Left lung (tissue), 10 donors: Measurements from ENCODE around the gene IFITM1. TPM values are rescaled to one million over a fixed set of nuclear protein-coding genes. Genes with fewer than 3 reads are reported as not detected.
"Not testable (repeated sequence)": the region's sequence is repeated elsewhere in the genome, so short reads cannot be mapped to it uniquely, and the experiment has no call there.

Experiments used
- ATAC-seq: fragments of 200-7000 bp; cut with Tn5 transposase; one replicate; pipeline ENCODE4 v1.9.1; 2020; ENCODE audit warnings: moderate library complexity
- DNase-seq, 4 donors: peaks; one replicate each; pipeline ENCODE4 v3.0.0-alpha.2; 2013 to 2020
- H3K27ac ChIP-seq, 2 donors: fragments of 200-600 bp; sonication (generic) in 1 of 2; one replicate each; pipeline versions ENCODE4 v1.5.0 to v1.8.0; 2020 to 2021
- H3K27me3 ChIP-seq, 2 donors: fragments of 200-600 bp; sonication (generic) in 1 of 2; one replicate each; pipeline versions ENCODE4 v1.5.0 to v1.8.0; 2020 to 2021
- H3K36me3 ChIP-seq, 2 donors: fragments of 200-600 bp; sonication (generic) in 1 of 2; one replicate each; pipeline versions ENCODE4 v1.5.0 to v1.8.0; 2020 to 2021
- H3K4me1 ChIP-seq, 2 donors: fragments of 200-600 bp; one replicate each; pipeline ENCODE4 v1.8.0; 2021
- H3K4me3 ChIP-seq, 2 donors: fragments of 200-600 bp; sonication (generic) in 1 of 2; one replicate each; pipeline versions ENCODE4 v1.5.0 to v1.8.0; 2020 to 2021; ENCODE audit warnings: mild to moderate bottlenecking in 1 of 2
- H3K9me3 ChIP-seq, 2 donors: fragments of 200-600 bp; sonication (generic) in 1 of 2; one replicate each; pipeline versions ENCODE4 v1.5.0 to v1.8.0; 2020 to 2021
- intact Hi-C, 2 donors: fragments of 100-400 bp; cut with DNase I; formaldehyde crosslinking; loops; one replicate each; pipeline versions ENCODE4 v1.11.2 to v1.14.2; 2022
- polyA plus RNA-seq, 6 donors: library from polyadenylated mRNA; unstranded; fragments of 120-200 nt; gene quantifications; one replicate each; pipeline ENCODE4 v1.2.1, GENCODE V29; 2013; ENCODE audit not compliant: insufficient read length in 6 of 6
- total RNA-seq, 2 donors: library from RNA; stranded (reverse); fragmentation: NEBNext Ultra II Directional; extraction: Animal tissue kit (Norgen Biotek cat#: 25700); gene quantifications; one replicate each; pipeline ENCODE4 v1.2.1, GENCODE V29; 2021
- TF ChIP-seq, protein P1 (sequence below), 2 donors: fragments of 200-600 bp; sonication (generic) in 1 of 2; IDR thresholded peaks; one replicate each; pipeline versions ENCODE4 v1.5.0 to v1.8.0; 2021; ENCODE audit warnings: antibody characterized with exemption in 2 of 2
- donor health status: DM: no; HTN: yes; CAD: no.
- donor health status: DM: no; HTN: no; CAD: no.

Gene IFITM1
- total and polyA plus RNA-seq, 8 donors = 6.3 to 149 (median 14.5) TPM

DNA sequence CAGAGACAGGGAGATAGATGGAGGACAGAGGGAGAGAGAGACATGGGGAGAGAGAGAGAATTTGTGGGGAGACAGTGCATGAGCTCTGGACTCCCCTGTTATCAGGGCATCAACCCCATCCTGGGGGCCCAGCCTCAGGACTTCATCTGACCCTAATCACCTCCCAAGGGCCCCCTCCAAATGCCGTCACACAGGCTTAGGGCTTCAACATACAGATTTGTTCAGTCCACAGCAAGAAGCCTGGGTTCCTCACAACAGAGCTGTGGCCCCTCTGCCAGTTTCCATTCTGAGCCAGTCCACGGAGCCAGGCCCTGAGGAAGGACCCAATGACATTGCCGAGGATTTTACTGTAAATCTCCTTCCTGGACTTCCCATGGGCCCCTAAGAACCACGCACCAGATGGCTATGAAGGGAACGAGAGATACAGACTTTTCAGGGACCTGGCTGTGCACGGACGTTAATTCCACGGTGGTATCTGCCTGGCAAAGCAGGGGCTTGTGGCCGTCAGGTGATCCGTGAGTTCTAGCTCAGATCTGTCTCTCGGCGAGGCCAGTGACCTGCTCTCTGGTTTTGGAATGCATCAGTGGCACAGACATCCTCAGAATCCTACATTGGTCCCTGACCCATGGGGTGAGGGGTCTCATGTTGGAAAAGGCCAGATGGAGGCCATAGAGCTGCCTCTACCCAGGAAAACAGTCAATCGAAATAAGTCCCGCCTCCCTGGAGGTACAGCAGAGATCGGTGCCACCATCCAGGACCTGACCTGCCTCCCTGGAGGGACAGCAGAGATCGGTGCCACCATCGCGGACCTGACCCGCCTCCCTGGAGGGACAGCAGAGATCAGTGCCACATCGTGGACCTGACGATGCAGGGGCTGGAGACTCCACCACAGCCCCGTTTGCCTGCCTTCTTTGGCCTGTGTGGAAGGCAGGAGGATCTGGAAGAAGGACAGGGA, 46.8 kb downstream of the IFITM1 start:
- Histone ChIP-seq H3K27ac (no peak overlapping the region), H3K27me3 (peaks cover 5 to 17% of the 10 kb centered on the region in 2 donors), H3K9me3 (peaks cover 0 to 12% of the 10 kb centered on the region in 2 donors), H3K36me3 (no peaks in the 10 kb centered on the region), H3K4me3 (no peak overlapping the region), H3K4me1 (peaks cover 2 to 3% of the 10 kb centered on the region in 2 donors)
- DNase-seq = peak in 1 of 4 donors; percentile 72
- TF ChIP-seq, protein P1, sequence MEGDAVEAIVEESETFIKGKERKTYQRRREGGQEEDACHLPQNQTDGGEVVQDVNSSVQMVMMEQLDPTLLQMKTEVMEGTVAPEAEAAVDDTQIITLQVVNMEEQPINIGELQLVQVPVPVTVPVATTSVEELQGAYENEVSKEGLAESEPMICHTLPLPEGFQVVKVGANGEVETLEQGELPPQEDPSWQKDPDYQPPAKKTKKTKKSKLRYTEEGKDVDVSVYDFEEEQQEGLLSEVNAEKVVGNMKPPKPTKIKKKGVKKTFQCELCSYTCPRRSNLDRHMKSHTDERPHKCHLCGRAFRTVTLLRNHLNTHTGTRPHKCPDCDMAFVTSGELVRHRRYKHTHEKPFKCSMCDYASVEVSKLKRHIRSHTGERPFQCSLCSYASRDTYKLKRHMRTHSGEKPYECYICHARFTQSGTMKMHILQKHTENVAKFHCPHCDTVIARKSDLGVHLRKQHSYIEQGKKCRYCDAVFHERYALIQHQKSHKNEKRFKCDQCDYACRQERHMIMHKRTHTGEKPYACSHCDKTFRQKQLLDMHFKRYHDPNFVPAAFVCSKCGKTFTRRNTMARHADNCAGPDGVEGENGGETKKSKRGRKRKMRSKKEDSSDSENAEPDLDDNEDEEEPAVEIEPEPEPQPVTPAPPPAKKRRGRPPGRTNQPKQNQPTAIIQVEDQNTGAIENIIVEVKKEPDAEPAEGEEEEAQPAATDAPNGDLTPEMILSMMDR (IDR thresholded peaks at IDR 0.05) = no peak
- intact Hi-C loops = no loop called here
- ATAC-seq = no peak

DNA sequence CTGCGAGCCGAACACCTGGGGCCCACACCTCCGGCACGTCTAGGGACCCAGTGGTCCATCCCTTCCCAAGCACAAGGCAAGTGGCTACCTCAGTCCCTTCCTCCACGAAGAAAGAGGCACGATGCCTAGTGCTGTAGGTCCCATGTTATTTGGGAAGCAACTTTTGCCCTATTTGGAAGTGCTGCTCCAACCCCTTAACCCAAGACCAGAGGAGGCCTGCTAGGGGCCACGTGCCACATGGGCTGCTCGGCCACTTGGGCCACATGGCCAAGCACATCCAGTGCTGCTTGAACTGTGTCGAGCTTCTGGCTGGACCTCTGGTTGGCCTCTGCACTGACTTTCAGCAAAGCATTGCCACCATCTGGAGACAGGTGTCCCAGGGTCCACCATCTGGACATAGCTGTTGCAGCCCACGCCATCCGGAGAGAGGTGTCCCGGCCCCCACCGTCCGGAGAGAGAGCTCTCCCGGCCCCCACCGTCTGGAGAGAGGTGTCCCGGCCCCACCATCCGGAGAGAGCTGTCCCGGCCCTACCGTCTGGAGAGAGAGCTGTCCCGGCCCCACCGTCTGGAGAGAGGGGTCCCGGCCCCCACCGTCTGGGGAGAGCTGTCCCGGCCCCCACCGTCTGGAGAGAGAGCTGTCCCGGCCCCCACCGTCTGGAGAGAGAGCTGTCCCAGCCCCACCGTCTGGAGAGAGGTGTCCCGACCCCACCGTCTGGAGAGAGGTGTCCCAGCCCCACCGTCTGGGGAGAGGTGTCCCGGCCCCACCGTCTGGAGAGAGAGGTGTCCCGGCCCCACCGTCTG, 49.0 kb downstream of the IFITM1 start:
- H3K36me3 ChIP-seq = no peaks in the 10 kb centered on the region
- peaks cover 0 to 12% of the 10 kb centered on the region in 2 donors for H3K9me3 ChIP-seq
- H3K27me3 ChIP-seq = peaks cover 11 to 40% of the 10 kb centered on the region in 2 donors
- ATAC-seq (no peak), DNase-seq (no peak)
- no peak overlapping the region for H3K4me3 ChIP-seq
- H3K27ac ChIP-seq = no peak overlapping the region
- TF ChIP-seq, protein P1 (IDR thresholded peaks at IDR 0.05) = no peak
- intact Hi-C loops = no loop called here
- no peaks in the 10 kb centered on the region for H3K4me1 ChIP-seq

DNA sequence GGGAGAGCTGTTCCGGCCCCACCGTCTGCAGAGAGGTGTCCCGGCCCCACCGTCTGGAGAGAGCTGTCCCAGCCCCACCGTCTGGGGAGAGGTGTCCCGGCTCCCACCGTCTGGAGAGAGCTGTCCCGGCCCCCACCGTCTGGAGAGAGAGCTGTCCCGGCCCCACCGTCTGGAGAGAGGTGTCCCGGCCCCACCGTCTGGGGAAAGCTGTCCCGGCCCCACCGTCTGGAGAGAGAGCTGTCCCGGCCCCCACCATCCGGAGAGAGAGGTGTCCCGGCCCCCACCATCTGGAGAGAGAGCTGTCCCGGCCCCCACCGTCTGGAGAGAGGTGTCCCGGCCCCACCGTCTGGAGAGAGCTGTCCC, 49.6 kb downstream of the IFITM1 start:
- ATAC-seq, DNase-seq, H3K36me3 ChIP-seq, H3K27ac ChIP-seq, H3K4me3 ChIP-seq, intact Hi-C loops, H3K4me1 ChIP-seq: not testable (repeated sequence)
- H3K9me3 ChIP-seq = peaks cover 0 to 12% of the 10 kb centered on the region in 2 donors
- peaks cover 17 to 45% of the 10 kb centered on the region in 2 donors for H3K27me3 ChIP-seq

DNA sequence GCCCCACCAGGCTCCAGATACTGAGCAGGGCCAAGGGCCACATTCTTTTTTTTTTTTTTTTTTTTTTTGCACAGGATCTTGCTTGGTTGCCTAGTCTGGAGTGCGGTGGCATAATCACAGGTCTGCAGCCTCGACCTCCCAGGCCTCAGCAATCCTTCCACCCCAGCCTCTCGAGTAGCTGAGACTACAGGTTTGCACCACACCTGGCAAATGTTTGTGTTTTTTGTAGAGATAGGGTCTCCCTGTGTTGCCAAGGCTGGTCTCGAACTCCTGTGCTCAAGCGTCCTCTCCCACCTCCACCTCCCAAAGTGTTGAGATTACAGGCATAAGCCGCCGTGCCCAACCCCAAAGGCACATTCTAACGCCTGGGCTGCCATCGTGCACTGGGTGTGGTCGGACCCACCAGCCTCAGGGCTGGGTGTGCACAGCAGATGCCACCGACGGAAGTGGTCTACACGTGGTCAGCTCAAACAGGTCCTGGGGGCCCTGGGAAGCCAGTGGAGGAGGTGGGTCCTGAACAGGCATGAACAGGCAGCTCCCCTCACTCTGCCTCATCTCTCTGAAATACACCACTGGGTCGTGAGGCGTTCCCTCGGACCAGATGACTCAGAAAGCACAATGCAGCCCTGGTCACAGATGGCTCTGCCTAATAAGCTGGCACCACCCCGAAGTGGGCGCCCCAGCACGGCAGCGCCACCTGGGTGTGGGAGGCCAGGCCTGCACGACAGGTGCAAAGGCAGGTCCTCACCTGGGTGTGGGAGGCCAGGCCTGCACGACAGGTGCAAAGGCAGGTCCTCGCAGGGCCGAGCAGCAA, 50.3 kb downstream of the IFITM1 start:
- intact Hi-C loops = no loop called here
- H3K9me3 ChIP-seq = peaks cover 0 to 12% of the 10 kb centered on the region in 2 donors
- H3K27ac ChIP-seq = no peak overlapping the region
- DNase-seq (peak in 1 of 4 donors; percentile 86), ATAC-seq (peak; percentile 65)
- H3K4me3 ChIP-seq = no peak overlapping the region
- peaks cover 22 to 52% of the 10 kb centered on the region in 2 donors for H3K27me3 ChIP-seq
- TF ChIP-seq, protein P1 (IDR thresholded peaks at IDR 0.05) = peak in 1 of 2 donors; percentile 22
- peaks cover 0 to 6% of the 10 kb centered on the region in 2 donors for H3K4me1 ChIP-seq
- no peaks in the 10 kb centered on the region for H3K36me3 ChIP-seq

Other genes with a start within 250 kb of the IFITM1 start
- gene SCGB1C1, start 121.0 kb upstream of the IFITM1 start, total RNA-seq = not detected
- not detected for gene SCGB1C1, start 121.0 kb upstream of the IFITM1 start, polyA plus RNA-seq
- 10 to 100 TPM; 46.0 to 53.6 TPM for gene BET1L, start 106.6 kb upstream of the IFITM1 start, total RNA-seq
- gene BET1L, start 106.6 kb upstream of the IFITM1 start, polyA plus RNA-seq = 10 to 100 TPM; 36.1 to 50.7 (median 40.5) TPM
- 100 to 1,000 TPM; 100 to 117 TPM for gene RIC8A, start 106.3 kb upstream of the IFITM1 start, total RNA-seq
- gene RIC8A, start 106.3 kb upstream of the IFITM1 start, polyA plus RNA-seq = 10 to 100 TPM; 74.4 to 85.1 (median 76.6) TPM
- gene SIRT3, start 77.7 kb upstream of the IFITM1 start, total RNA-seq = 10 to 100 TPM; 13.5 to 15.1 TPM
- gene SIRT3, start 77.7 kb upstream of the IFITM1 start, polyA plus RNA-seq = 10 to 100 TPM; 28.6 to 36.6 (median 29.8) TPM
- gene PSMD13, start 77.1 kb upstream of the IFITM1 start, total RNA-seq = 100 to 1,000 TPM in 1 of 2 donors, 10 to 100 TPM in 1; 78.0 to 131 TPM
- gene PSMD13, start 77.1 kb upstream of the IFITM1 start, polyA plus RNA-seq = 100 to 1,000 TPM; 132 to 157 (median 151) TPM
- gene NLRP6, start 35.6 kb upstream of the IFITM1 start, total RNA-seq = 1 to 10 TPM in 1 of 2 donors, under 1 TPM in 1; 0.26 to 1.5 TPM
- gene NLRP6, start 35.6 kb upstream of the IFITM1 start, polyA plus RNA-seq = under 1 TPM in 2 of 6 donors, not detected in 4; 0.06 to 0.08 TPM
- gene PGGHG, start 24.9 kb upstream of the IFITM1 start, total RNA-seq = 10 to 100 TPM; 47.7 to 75.3 TPM
- 10 to 100 TPM; 14.2 to 22.9 (median 19.5) TPM for gene PGGHG, start 24.9 kb upstream of the IFITM1 start, polyA plus RNA-seq
- gene IFITM5, start 14.5 kb upstream of the IFITM1 start, total RNA-seq = not detected
- under 1 TPM in 4 of 6 donors, not detected in 2; 0.18 to 0.91 (median 0.57) TPM for gene IFITM5, start 14.5 kb upstream of the IFITM1 start, polyA plus RNA-seq
- gene IFITM2, start 6.2 kb upstream of the IFITM1 start, total RNA-seq = 100 to 1,000 TPM; 398 to 886 TPM
- gene IFITM2, start 6.2 kb upstream of the IFITM1 start, polyA plus RNA-seq = 100 to 1,000 TPM; 106 to 184 (median 152) TPM
- gene IFITM3, start 6.8 kb downstream of the IFITM1 start, total RNA-seq = 1,000 to 10,000 TPM in 1 of 2 donors, 100 to 1,000 TPM in 1; 724 to 1,115 TPM
- gene IFITM3, start 6.8 kb downstream of the IFITM1 start, polyA plus RNA-seq = 100 to 1,000 TPM; 269 to 498 (median 350) TPM
- 1 to 10 TPM; 1.4 to 2.3 TPM for gene B4GALNT4, start 55.5 kb downstream of the IFITM1 start, total RNA-seq
- 10 to 100 TPM; 47.9 to 78.7 (median 59.0) TPM for gene B4GALNT4, start 55.5 kb downstream of the IFITM1 start, polyA plus RNA-seq
- 10 to 100 TPM; 43.3 to 48.6 TPM for gene PKP3, start 80.2 kb downstream of the IFITM1 start, total RNA-seq
- 10 to 100 TPM; 11.0 to 15.5 (median 12.6) TPM for gene PKP3, start 80.2 kb downstream of the IFITM1 start, polyA plus RNA-seq
- 10 to 100 TPM; 59.0 to 74.8 TPM for gene SIGIRR, start 101.0 kb downstream of the IFITM1 start, total RNA-seq
- 10 to 100 TPM; 24.2 to 43.7 (median 30.3) TPM for gene SIGIRR, start 101.0 kb downstream of the IFITM1 start, polyA plus RNA-seq
- 10 to 100 TPM; 20.2 to 28.0 TPM for gene ANO9, start 128.0 kb downstream of the IFITM1 start, total RNA-seq
- 1 to 10 TPM; 4.0 to 9.5 (median 7.3) TPM for gene ANO9, start 128.0 kb downstream of the IFITM1 start, polyA plus RNA-seq
- gene PTDSS2, start 136.2 kb downstream of the IFITM1 start, total RNA-seq = 10 to 100 TPM; 25.6 to 27.9 TPM
- gene PTDSS2, start 136.2 kb downstream of the IFITM1 start, polyA plus RNA-seq = 10 to 100 TPM; 21.5 to 30.3 (median 24.8) TPM
- gene RNH1, start 193.2 kb downstream of the IFITM1 start, total RNA-seq = 100 to 1,000 TPM; 185 to 243 TPM
- 100 to 1,000 TPM in 1 of 6 donors, 10 to 100 TPM in 5; 69.3 to 112 (median 88.3) TPM for gene RNH1, start 193.2 kb downstream of the IFITM1 start, polyA plus RNA-seq
- 10 to 100 TPM; 43.2 to 52.4 TPM for gene HRAS, start 221.5 kb downstream of the IFITM1 start, total RNA-seq
- 10 to 100 TPM; 32.4 to 40.6 (median 37.1) TPM for gene HRAS, start 221.5 kb downstream of the IFITM1 start, polyA plus RNA-seq
- 1 to 10 TPM; 1.8 to 3.1 TPM for gene LRRC56, start 223.5 kb downstream of the IFITM1 start, total RNA-seq
- 1 to 10 TPM; 2.1 to 4.7 (median 2.9) TPM for gene LRRC56, start 223.5 kb downstream of the IFITM1 start, polyA plus RNA-seq
- 1 to 10 TPM; 4.1 to 4.5 TPM for gene LMNTD2, start 246.7 kb downstream of the IFITM1 start, total RNA-seq
- 1 to 10 TPM; 1.6 to 5.2 (median 2.5) TPM for gene LMNTD2, start 246.7 kb downstream of the IFITM1 start, polyA plus RNA-seq
- 10 to 100 TPM; 42.1 to 57.2 TPM for gene RASSF7, start 246.9 kb downstream of the IFITM1 start, total RNA-seq
- 10 to 100 TPM; 17.6 to 31.1 (median 26.3) TPM for gene RASSF7, start 246.9 kb downstream of the IFITM1 start, polyA plus RNA-seq